GM21515 (cell line): ENCODE measurements around the gene CCDC180.
"Not testable (repeated sequence)": the region's sequence is repeated elsewhere in the genome, so short reads cannot be mapped to it uniquely, and the experiment has no call there.

Experiments
- ATAC-seq: cut with Tn5 transposase; IDR thresholded peaks from one replicate; pipeline ENCODE4 v1.9.1; 2021; ENCODE audit not compliant: unreplicated experiment

The CCDC180 gene

DNA sequence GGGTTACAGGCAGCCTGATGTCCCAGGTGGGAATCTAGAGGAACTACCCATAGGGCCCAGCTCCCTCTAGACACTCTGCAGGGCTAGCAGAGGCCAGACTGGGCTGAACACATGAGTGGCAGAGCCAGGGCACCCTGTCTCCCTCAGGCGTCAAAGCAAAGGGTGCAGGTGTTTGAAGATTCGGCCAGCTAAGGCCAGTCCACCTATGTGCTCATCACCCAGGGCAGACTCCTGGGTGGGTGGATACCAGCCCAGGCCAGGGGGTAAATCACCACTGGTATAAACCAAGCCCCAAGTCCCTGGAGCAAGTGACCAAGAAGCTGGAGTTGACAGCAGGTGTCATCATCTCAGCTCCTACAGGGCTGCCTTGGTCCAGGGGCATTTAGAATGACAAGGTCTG is 3.4 kb downstream of the CCDC180 start:
- no peak for ATAC-seq

DNA sequence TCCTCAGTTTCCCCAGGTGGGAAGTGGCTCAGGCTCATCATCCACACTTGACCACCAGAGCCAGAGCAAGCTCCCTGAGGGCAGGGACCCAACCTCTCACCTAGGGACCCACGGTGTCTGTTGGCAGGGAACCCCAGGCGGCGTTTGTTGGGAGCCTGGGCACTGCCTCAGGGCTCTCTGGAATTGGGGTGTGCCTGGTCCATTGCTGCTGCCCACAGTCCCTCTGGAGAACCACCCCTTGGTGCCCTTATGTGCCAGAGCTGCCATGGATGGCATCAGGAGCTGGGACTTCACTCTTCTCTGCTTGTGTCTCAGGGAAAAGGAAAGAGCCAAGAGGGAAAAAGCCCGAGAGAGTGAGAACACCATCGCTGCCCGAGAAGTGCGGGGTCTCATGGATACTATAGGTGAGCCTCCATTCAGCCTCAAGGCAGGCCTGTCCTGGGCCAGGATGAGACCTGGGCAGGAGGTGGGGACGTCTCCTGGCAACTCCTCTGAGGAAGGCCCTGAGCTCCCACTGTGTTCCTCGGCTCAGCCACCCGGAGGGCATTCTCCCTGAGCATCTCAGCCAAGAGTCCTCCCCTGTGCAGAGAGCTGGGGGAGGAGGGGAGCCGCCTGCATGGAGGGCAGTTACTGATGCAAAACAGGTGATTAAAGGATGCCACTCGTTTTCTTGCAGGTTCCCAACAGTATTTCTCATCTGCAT is 4.5 kb downstream of the CCDC180 start:
- ATAC-seq, result no peak

DNA sequence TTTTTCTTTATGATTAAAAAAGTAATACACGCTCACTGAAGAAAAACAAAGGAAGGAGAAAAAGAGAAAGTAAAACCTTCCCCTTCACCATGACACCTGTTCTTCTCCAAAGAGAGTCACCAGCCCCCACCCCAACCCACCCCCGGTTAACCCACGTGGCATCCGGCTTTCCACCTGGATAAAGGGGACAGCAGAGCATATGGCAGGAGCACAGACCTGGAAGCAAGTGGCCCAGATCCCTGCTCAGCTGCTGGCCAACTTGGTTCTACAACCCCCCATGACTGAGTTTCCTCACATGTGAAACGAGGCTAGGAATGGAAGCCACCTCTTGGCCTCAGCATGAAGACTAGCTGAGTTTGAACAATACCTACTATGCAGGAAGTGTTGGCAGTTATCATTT is 5.1 kb downstream of the CCDC180 start:
- ATAC-seq, result no peak

DNA sequence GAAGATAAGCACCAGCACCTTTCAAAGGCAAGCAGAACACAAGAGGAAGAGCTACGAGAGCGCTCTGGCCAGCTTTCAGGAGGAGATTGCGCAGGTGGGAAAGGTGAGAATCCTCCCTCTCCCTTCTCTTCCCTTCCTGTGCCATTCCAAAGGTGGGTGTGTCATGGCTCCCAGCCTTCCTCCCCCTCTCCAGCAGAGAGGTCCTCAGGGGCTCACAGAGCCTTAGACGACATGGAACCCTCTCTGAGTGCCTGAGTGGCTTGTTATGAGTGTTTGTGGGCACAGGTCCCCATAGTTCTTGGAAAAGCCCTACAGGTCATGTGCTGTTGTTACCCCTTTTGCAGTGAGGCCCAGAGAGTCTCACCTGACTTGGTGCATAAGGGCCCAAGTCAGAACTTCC is 5.8 kb downstream of the CCDC180 start:
- ATAC-seq, result no peak

DNA sequence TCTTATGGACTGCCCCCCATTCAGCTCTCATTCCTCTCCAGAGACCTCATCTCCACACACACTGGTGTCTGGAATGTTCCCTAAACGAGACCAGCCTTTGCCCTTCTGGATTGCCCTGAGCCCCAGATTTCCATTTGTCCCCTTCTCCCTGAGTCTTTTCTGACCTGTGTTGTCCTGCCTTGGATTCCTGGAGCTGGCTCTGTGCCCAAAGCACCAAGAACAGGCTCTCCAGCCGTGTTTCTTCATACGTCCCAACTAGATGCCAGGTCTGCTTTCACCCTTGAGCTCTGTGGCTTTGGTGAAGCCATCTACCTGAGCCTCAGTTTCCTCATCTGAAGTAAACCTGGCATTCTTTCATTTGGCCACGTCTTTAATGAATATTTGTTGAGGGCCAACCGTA is 6.3 kb downstream of the CCDC180 start:
- ATAC-seq, result no peak

DNA sequence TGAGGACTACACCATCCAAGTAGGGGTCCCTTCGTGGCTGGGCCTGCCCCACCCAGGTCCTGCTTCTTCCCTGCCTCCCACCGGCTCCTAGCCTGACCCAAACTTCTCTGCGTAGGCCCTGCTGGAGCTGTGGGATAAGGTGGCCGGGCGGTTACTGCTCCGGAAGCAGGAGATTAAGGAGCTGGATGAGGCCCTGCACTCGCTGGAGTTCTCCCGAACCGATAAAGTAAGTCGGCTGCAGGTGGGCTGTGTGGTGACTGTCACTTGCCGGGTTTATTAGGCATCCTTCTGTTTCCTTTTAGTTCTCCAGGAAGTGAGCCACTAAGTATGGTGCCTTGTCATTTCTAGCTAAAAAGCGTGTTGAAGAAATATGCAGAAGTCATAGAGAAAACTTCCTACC is 7.0 kb downstream of the CCDC180 start:
- ATAC-seq, result no peak

DNA sequence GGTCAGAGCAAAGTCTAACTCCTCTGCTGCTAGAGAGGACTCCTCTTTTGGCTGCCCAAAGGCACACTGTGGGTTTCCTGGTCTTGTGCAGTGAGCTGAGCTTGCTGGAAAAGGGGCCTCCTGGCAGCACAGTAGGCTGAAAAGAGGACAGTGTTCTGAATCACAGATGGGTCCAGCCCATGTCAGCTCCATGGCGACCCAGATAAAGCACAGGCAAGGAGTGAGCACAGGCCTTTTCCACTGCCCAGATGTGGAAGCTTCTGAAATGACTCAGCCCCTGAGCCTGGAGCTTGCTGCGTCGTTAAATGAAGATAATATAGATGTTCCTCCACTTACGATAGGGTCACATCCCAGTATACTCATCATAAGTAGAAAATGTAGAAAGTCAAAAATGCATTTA is 8.1 kb downstream of the CCDC180 start:
- ATAC-seq, result no peak

DNA sequence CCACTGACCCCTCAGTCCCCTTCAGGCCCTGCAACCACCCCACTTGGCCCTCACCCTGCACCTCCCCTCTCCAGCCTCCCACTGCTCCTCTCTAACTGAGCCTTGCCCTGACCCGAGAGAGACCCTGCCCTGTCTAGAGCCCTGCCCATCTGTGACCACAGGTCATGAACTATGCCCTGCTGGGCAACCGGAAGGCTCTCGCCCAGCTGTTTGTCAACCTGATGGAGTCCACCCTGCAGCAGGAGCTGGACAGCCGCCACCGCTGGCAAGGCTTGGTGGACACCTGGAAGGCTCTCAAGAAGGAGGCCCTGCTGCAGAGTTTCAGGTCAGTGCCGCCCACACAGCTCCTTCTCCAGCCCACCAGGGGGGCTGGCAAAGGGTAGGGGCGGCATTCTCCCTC is 9.4 kb downstream of the CCDC180 start:
- no peak for ATAC-seq

DNA sequence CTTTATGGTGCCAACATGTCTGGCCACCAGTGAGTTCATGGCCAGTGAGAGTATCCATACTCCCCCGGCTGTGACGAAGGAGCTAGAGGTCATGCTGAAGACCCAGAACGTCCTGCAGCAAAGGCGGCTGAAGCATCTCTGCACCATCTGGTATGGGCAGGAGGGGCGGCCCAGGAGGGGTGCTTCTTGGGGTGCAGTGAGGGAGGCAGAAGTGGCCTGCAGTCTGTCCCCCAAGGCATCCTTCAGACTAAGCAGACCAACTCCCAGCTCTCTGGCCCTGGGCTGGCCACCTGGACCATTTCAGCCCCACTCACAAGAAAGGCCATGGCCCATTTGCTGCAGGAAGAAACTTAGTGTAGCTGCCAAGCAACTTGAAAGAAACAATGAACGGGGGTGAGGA is 11.0 kb downstream of the CCDC180 start:
- no peak for ATAC-seq

DNA sequence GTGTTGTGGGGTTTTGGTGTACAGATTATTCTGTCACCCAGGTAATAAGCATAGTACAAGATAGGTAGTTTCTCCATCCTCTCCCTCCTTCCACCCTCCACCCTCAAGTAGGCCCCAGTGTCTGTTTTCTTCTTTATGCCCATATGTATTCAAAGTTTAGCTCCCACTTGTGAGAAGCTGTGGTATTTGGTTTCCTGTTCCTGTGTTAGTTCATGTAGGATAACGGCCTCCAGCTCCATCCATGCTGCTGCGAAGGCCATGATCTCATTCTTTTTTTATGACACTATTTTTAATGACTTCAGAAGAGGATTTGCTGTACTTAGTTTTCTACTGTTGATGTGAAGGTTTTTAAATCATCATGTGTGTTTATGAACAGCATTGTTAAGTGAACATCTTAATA is 11.9 kb downstream of the CCDC180 start:
- no peak for ATAC-seq

DNA sequence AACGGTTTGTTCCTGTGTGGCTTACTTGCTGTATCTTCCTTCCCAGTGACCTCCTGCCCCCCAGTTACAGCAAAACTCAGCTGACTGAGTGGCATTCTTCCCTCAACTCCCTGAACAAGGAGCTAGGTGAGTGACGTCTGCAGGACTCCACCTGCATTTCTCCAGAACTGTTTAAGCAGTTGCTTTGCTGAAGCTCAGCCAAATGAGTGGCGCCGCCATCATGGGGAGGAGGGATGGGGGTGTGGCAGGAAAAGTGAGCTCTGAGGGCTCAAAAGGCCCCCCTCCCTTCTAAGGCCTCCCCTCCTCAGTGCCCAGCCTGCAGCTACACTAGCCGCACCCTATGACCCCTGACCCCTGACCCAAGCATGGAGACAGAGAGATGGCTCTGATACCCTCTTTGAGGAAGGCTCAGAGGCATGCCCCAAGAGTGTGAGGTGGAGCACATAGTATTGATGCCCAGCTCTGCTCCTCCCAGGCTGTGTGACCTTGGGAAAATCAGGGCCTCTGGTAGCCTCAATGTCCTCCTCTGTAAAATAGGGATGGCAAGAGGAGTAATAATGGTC is 12.7 kb downstream of the CCDC180 start:
- ATAC-seq, result no peak

DNA sequence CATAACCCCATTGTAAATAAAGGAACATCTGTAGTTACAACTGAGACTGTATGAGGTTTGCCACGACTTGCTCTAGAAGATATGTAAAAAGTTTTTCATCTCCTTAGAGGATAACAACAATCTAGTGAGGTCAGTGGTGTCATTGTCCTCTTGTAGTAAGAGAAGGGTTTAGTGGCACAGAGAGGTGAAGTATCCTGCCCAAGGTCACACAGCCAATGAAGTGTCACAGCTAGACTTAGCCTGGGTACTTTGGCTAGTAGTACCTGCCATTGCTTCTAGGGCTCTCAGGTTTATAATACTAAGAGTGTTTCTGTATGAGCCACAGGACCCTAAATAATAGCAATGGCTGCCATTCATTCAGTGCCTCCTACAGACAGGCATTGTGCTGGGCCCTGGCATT is 13.8 kb downstream of the CCDC180 start:
- no peak for ATAC-seq

DNA sequence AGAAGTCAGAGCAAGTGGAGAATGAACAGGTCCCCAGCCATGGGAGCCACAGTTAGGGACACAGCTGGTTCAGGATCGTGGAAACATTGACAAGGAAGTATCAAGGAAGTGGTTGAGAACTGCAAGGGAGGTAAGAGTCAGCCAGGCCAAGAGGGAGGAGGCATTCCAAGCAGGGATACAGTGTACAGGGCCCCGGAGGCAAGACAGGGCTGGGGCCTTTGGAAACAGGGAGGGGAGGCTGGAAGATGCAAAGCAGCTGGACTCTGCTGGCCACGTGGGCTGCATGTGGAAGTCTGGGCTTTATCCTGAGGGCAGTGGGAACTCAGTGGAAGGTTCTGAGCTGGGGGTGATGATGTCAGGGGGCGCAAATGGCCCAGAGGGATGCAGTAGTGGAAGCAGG is 14.2 kb downstream of the CCDC180 start:
- ATAC-seq, result no peak

DNA sequence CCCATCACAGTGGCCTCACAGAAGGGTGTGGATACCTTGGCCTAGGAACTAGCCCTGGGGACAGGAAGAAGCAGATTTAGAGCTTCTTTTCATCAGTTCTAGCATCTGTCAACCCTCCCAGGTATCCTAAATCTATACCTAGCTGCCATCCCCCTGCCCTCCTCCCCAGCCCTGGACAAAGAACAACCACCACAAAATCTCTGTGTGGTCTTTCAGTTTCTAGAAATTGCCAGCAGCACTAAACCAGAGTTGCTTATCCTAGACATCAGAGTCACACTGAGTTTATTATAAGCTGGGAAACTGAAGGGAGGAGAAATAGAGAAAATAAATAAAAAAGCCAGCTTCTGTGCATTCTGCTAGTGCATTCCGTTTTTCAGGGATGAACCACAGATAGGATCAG is 14.6 kb downstream of the CCDC180 start:
- ATAC-seq, result no peak

DNA sequence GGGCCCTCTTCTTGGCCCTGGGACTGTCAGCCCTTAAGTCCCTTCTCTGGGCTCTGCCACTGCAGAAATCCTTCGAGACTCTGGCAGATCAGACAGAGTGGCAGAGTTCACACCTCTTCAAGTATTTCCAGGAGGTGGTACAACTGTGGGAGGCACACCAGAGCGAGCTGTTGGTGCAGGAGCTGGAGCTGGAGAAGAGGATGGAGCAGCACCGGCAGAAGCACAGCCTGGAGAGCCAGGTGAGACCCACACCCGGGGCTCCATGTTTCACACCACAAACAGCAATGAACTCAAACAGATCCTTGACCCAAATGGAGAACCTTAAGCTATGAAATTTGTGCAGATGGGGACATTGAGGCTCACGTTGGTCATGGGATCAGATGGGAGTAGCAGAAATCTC is 17.5 kb downstream of the CCDC180 start:
- ATAC-seq, result no peak

DNA sequence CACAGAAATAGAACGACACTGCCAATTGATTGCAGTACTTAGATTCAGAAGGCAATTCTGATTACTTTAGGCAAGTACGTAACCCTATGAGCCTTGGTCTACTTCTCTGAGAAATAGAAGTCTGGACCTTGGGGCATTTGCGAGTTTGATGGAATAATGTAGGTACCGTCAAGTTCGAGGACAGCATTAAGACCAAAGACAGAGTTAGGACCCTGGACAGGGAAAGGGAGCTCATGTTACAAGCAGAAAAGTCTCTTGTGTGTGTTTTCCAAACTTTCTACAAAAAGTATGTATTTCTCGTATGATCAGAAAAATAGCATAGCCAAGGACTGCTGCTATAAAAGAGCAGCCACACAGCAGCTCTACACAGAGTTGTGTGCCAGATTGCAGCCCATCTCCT is 20.1 kb downstream of the CCDC180 start:
- ATAC-seq, result no peak

DNA sequence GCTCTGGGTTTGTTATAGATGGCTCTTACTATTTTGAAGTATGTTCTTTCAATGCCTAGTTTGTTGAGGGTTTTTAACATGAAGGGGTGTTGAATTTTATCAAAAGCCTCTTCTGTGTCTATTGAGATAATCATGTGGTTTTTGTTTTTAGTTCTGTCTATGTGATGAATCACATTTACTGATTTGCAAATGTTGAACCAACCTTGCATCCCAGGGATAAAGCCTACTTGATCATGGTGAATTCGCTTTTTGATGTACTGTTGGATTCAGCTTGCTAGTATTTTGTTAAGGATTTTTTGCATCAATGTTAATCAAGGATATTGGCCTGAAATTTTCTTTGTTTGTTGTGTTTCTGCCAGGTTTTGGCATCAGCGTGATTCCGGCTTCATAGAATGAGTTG is 25.5 kb downstream of the CCDC180 start:
- ATAC-seq, result no peak

DNA sequence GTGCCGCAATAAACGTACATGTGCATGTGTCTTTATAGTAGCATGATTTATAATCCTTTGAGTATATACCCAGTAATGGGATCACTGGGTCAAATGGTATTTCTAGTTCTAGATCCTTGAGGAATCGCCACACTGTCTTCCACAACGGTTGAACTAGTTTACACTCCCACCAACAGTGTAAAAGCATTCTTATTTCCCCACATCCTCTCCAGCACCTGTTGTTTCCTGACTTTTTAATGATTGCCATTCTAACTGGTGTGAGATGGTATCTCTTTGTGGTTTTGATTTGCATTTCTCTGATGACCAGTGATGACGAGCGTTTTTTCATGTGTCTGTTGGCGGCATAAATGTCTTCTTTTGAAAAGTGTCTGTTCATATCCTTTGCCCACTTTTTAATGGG is 28.2 kb downstream of the CCDC180 start:
- not testable (repeated sequence) for ATAC-seq

DNA sequence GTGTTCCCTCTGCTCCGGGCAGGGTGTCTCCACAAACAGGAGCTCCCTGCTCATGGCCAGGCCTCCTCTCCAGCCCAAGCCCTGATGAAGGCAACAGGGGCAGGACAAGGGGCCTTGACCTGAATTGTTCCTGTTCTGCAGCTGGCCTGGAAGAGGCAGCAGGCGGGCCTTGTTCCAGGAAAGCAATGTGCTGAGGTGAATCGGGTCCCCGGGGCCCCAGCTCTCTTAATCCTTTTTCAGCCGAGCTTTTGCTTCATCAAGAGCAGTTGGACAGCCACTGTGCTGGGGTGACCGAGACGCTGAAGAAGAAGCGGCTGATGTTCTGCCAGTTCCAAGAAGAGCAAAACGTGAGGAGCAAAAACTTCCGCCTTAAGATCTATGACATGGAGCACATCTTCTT is 41.4 kb downstream of the CCDC180 start:
- ATAC-seq, result no peak

DNA sequence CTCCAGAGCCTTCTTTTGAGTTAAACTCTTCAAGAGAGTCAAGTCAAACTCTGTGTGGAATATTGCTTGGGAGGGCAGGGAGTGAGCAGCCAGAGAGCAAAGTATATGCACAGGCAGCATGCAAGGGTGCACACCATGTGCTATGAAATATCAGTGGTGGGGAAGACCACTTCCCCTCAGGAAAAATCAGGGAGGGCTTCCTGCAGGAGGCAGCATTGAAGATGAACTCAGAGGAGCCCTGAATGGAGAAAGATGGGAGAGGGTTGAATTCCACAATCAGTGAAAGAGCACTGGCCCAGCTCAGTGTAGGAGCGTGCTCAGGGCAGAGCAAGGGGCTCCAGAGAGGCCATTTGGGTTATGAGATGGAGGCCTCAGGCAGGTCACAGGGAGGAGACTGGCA is 41.9 kb downstream of the CCDC180 start:
- ATAC-seq, result no peak

DNA sequence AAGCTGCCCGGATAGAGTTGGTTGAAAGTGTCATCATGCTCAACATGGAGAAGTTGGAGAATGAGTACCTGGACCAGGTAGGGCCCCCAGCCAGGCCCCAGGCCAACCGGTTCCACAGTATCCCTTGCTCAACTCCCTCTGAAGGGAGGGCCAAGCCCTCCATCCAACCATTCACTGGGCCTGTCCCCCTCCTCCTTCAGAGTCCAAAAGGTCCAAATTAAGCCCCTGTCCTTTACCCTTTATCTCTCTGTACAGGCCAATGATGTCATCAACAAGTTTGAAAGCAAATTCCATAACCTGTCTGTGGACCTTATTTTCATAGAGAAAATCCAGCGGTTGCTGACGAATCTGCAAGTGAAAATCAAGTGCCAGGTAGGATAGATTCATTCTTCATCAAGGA is 47.2 kb downstream of the CCDC180 start:
- no peak for ATAC-seq

DNA sequence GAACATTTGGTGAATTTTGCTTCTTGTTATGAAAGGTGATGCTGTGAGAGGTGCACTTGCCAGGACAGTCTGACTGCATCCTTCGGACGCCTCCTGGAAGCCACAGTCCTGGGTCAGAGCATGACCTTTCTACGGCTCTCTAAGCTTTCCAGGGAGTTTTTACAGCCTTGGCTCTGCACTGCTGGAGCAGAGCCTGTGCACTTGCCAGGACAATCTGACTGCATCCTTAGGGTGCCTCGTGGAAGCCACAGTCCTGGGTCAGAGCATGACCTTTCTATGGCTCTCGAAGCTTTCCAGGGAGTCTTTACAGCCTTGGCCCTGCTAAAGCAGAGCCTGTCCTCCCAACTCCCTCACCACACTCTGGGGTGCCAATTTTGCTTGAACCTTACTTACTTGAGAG is 49.6 kb downstream of the CCDC180 start:
- ATAC-seq, result no peak
